ENCODE results near the gene ASPN.

DNA sequence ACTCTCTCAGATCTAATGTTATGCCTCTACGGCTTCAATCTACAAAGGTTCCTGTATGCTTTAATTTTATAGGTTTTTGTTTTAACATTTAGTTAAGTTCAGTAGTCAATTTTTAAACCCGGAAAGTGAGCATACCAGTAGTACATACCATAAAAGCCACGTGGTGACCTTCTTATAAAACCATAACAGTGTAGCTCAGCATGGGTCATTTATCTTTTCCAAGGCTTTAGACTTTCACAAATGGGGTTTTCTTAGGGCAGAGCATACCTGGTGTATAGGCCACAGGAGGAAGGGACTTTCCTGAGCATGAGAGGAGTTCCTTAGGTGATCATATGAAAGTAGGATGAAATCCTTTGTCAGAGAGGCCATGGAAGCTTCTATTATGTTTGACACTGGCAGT, 30.3 kb upstream of the ASPN start:
- TF ChIP-seq, protein P1, sequence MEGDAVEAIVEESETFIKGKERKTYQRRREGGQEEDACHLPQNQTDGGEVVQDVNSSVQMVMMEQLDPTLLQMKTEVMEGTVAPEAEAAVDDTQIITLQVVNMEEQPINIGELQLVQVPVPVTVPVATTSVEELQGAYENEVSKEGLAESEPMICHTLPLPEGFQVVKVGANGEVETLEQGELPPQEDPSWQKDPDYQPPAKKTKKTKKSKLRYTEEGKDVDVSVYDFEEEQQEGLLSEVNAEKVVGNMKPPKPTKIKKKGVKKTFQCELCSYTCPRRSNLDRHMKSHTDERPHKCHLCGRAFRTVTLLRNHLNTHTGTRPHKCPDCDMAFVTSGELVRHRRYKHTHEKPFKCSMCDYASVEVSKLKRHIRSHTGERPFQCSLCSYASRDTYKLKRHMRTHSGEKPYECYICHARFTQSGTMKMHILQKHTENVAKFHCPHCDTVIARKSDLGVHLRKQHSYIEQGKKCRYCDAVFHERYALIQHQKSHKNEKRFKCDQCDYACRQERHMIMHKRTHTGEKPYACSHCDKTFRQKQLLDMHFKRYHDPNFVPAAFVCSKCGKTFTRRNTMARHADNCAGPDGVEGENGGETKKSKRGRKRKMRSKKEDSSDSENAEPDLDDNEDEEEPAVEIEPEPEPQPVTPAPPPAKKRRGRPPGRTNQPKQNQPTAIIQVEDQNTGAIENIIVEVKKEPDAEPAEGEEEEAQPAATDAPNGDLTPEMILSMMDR (IDR thresholded peaks at IDR 0.05) = no peak
- no peak for TF ChIP-seq POLR2AphosphoS5 (IDR thresholded peaks at IDR 0.05)

Measured in transverse colon (tissue), 4 donors.